ENCODE data around the gene MPHOSPH6. TPM values are rescaled to one million over a fixed set of nuclear protein-coding genes. Genes with fewer than 3 reads are reported as not detected.

Gene MPHOSPH6
- total and polyA plus RNA-seq, 8 donors: 1.9 to 15.3 (median 6.9) TPM

GRCh38 chr16:82108100-82108499 is 61.9 kb downstream of the MPHOSPH6 start:
- no peak for FAIRE-seq
- no peak for TF ChIP-seq CTCF (IDR thresholded peaks at IDR 0.05)

GRCh38 chr16:82105107-82105506 is 64.9 kb downstream of the MPHOSPH6 start:
- WGBS, 2 donors: 78 to 86% methylated on average over 8 of the region's 8 CpGs
- Histone ChIP-seq H3K27ac (no peak overlapping the region), H3K27me3 (no peaks in the 10 kb centered on the region), H3K4me3 (no peak overlapping the region), H3K9me3 (no peaks in the 10 kb centered on the region), H3K36me3 (no peaks in the 10 kb centered on the region), H3K4me1 (no peaks in the 10 kb centered on the region)
- FAIRE-seq: no peak
- no peak for DNase-seq
- intact Hi-C loops (cut with DNase I): no loop called here
- ATAC-seq: no peak
- TF ChIP-seq CTCF (IDR thresholded peaks at IDR 0.05): no peak

More at GRCh38 chr16:82108100-82108499, 61.9 kb downstream of the MPHOSPH6 start:
- WGBS, 2 donors: 78 to 80% methylated on average over 2 of the region's 2 CpGs
- Histone ChIP-seq H3K36me3 (no peaks in the 10 kb centered on the region), H3K27ac (no peak overlapping the region), H3K9me3 (no peaks in the 10 kb centered on the region), H3K4me1 (no peaks in the 10 kb centered on the region), H3K4me3 (no peak overlapping the region), H3K27me3 (no peaks in the 10 kb centered on the region)
- ATAC-seq (no peak), DNase-seq (no peak)
- intact Hi-C loops (cut with DNase I): no loop called here

Other genes starting within 250 kb of the MPHOSPH6 start
- gene SDR42E1, start 158.8 kb downstream of the MPHOSPH6 start, total RNA-seq: 10 to 100 TPM in 1 of 6 donors, 1 to 10 TPM in 5; 4.4 to 13.3 (median 7.1) TPM
- gene SDR42E1, start 158.8 kb downstream of the MPHOSPH6 start, polyA plus RNA-seq: 1 to 10 TPM; 2.5 TPM
- 10 to 100 TPM in 5 of 6 donors, 1 to 10 TPM in 1; 8.0 to 66.9 (median 14.3) TPM for gene HSD17B2, start 135.0 kb downstream of the MPHOSPH6 start, total RNA-seq
- gene HSD17B2, start 135.0 kb downstream of the MPHOSPH6 start, polyA plus RNA-seq: 10 to 100 TPM; 33.1 to 34.4 TPM